NOMO-1 (cell line): ENCODE data around the gene PTPRD.

ENCODE experiments used
- DNase-seq, 2 experiments: peaks; one replicate each; lab custom pipeline; 2025; ENCODE audit not compliant: unreplicated experiment in 2 of 2; lab: John Stamatoyannopoulos, UW

PTPRD gene

GRCh38 chr9:10208691-10209069 lies 404.1 kb downstream of the PTPRD start:
- DNase-seq: no peak

GRCh38 chr9:10204276-10204675 lies 408.5 kb downstream of the PTPRD start:
- no peak for DNase-seq

- no peak for DNase-seq
These were observed 439.2 kb downstream of the PTPRD start for GRCh38 chr9:10173561-10173960.

GRCh38 chr9:10172476-10172875 lies 440.3 kb downstream of the PTPRD start:
- no peak for DNase-seq

- no peak for DNase-seq
These were observed 444.6 kb downstream of the PTPRD start for GRCh38 chr9:10168241-10168640.

- DNase-seq: no peak
These were observed 464.0 kb downstream of the PTPRD start for GRCh38 chr9:10148796-10149195.

- no peak for DNase-seq
These were observed 466.1 kb downstream of the PTPRD start for GRCh38 chr9:10146517-10147331.

- DNase-seq: no peak
These were observed 468.4 kb downstream of the PTPRD start for GRCh38 chr9:10144355-10144754.

- DNase-seq: no peak
These were observed 477.2 kb downstream of the PTPRD start for GRCh38 chr9:10135553-10135952.

- DNase-seq: no peak
These were observed 478.5 kb downstream of the PTPRD start for GRCh38 chr9:10134266-10134665.

GRCh38 chr9:10130061-10130675 lies 482.6 kb downstream of the PTPRD start:
- no peak for DNase-seq

- no peak for DNase-seq
These were observed 484.9 kb downstream of the PTPRD start for GRCh38 chr9:10127867-10128266.

- DNase-seq: no peak
These were observed 500.0 kb downstream of the PTPRD start for GRCh38 chr9:10112798-10113197.

- no peak for DNase-seq
These were observed 500.7 kb downstream of the PTPRD start for GRCh38 chr9:10112070-10112469.

GRCh38 chr9:10108815-10109214 lies 504.0 kb downstream of the PTPRD start:
- DNase-seq: no peak

GRCh38 chr9:10104774-10105173 lies 508.0 kb downstream of the PTPRD start:
- DNase-seq: no peak

- DNase-seq: no peak
These were observed 517.6 kb downstream of the PTPRD start for GRCh38 chr9:10095208-10095607.

GRCh38 chr9:10094563-10094962 lies 518.2 kb downstream of the PTPRD start:
- DNase-seq: no peak

GRCh38 chr9:10080012-10080411 lies 532.8 kb downstream of the PTPRD start:
- no peak for DNase-seq

GRCh38 chr9:10079284-10079964 lies 533.4 kb downstream of the PTPRD start:
- no peak for DNase-seq

GRCh38 chr9:10071579-10071978 lies 541.2 kb downstream of the PTPRD start:
- DNase-seq: no peak
